H1 (cell line): Measurements from ENCODE around the gene TBX6. TPM values are rescaled to one million over a fixed set of nuclear protein-coding genes. Genes with fewer than 3 reads are reported as not detected.

Experiments
- CTCF ChIA-PET: fragments of 300-600 bp; sonication (Branson Sonifier 250); formaldehyde crosslinking; loops from one replicate; lab custom pipeline; 2021; ENCODE audit not compliant: partially characterized antibody; lab: Charles Lee
- POLR2A ChIA-PET: fragments of 300-600 bp; sonication (Branson Sonifier 250); formaldehyde crosslinking; loops from one replicate; lab custom pipeline; 2021; ENCODE audit warnings: inconsistent platforms; ENCODE audit not compliant: partially characterized antibody; lab: Charles Lee
- DNase-seq, 2 experiments: peaks; one replicate each; pipeline versions ENCODE4 v3.0.0 to v3.0.0-alpha.2; 2010 to 2022; ENCODE audit warnings: low spot score in 2 of 2, low read depth in 1 of 2, mixed read lengths in 1 of 2
- FAIRE-seq: peaks from 2 replicates; lab custom pipeline; 2011; peaks lifted over from hg19 to GRCh38; lab: Jason Lieb, UNC
- H2AFZ ChIP-seq: 2 replicates; pipeline ENCODE4 v1.8.1; 2012; ENCODE audit warnings: low read length, inconsistent platforms
- H2AK5ac ChIP-seq: 2 replicates; pipeline ENCODE4 v1.6.1; 2013; ENCODE audit warnings: low read depth, low read length
- H2BK120ac ChIP-seq: replicated peaks from 2 replicates; pipeline ENCODE3; 2013; ENCODE audit warnings: low read depth, low read length, inconsistent platforms
- H2BK12ac ChIP-seq: 2 replicates; pipeline ENCODE4 v1.6.1; 2013; ENCODE audit warnings: low read depth, low read length
- H2BK15ac ChIP-seq: 2 replicates; pipeline ENCODE4 v1.6.1; 2013; ENCODE audit warnings: low read length
- H2BK20ac ChIP-seq: 2 replicates; pipeline ENCODE4 v1.6.1; 2013; ENCODE audit warnings: low read length
- H2BK5ac ChIP-seq: 2 replicates; pipeline ENCODE4 v1.6.1; 2013; ENCODE audit warnings: low read depth, low read length
- H3K14ac ChIP-seq: 2 replicates; pipeline ENCODE4 v1.6.1; 2013; ENCODE audit warnings: inconsistent platforms; ENCODE audit not compliant: insufficient read length
- H3K18ac ChIP-seq: 2 replicates; pipeline ENCODE4 v1.6.1; 2013; ENCODE audit warnings: low read length; ENCODE audit errors: extremely low read depth
- H3K23ac ChIP-seq: 2 replicates; pipeline ENCODE4 v1.6.1; 2013; ENCODE audit warnings: inconsistent platforms; ENCODE audit not compliant: insufficient read length
- H3K23me2 ChIP-seq: 2 replicates; pipeline ENCODE4 v1.6.1; 2013; ENCODE audit warnings: low read depth, low read length
- H3K27ac ChIP-seq: 2 replicates; pipeline ENCODE4 v1.6.1; 2011; ENCODE audit warnings: low read depth, low read length, inconsistent platforms
- H3K27me3 ChIP-seq, 4 experiments: replicated peaks in 1 of 4; 1 replicate in 1 of 4; 2 replicates in 3 of 4; pipeline versions ENCODE4 v1.6.1 to v1.8.1; 2011 to 2013; ENCODE audit warnings: low read length in 3 of 4, mild to moderate bottlenecking in 3 of 4, inconsistent platforms in 2 of 4, mixed read lengths in 2 of 4, moderate library complexity in 1 of 4; ENCODE audit not compliant: control insufficient read depth in 3 of 4, insufficient read depth in 3 of 4; ENCODE audit errors: extremely low read depth in 1 of 4
- H3K36me3 ChIP-seq, 4 experiments: 2 replicates each; pipeline versions ENCODE4 v1.6.1 to v1.8.1; 2011 to 2013; ENCODE audit warnings: mild to moderate bottlenecking in 4 of 4, low read length in 3 of 4, moderate library complexity in 2 of 4, control low read depth in 1 of 4, inconsistent platforms in 1 of 4; ENCODE audit not compliant: insufficient read depth in 4 of 4, control insufficient read depth in 2 of 4
- H3K4ac ChIP-seq: replicated peaks from 2 replicates; pipeline ENCODE3; 2013; ENCODE audit warnings: low read length, low read depth, mixed read lengths, inconsistent platforms; ENCODE audit not compliant: insufficient read length
- H3K4me1 ChIP-seq, 4 experiments: replicated peaks in 1 of 4; 1 replicate in 1 of 4; 2 replicates in 3 of 4; pipeline versions ENCODE4 v1.6.1 to v1.8.1; 2011 to 2013; ENCODE audit warnings: low read length in 3 of 4, inconsistent platforms in 2 of 4, mixed read lengths in 1 of 4; ENCODE audit not compliant: insufficient read depth in 4 of 4, control insufficient read depth in 3 of 4
- H3K4me2 ChIP-seq, 2 experiments: 2 replicates each; pipeline versions ENCODE4 v1.6.1 to v1.8.1; 2011 to 2013; ENCODE audit warnings: low read depth in 2 of 2, low read length in 2 of 2, control low read depth in 1 of 2, inconsistent platforms in 1 of 2, mild to moderate bottlenecking in 1 of 2; ENCODE audit not compliant: insufficient read depth in 1 of 2
- H3K4me3 ChIP-seq, 4 experiments: fragments of 200-600, 300-600 bp in 1 of 4; sonication (generic), shearing (Covaris generic), sonication (Bioruptor Twin) in 1 of 4; 2 replicates each; pipeline versions ENCODE4 v1.5.1 to v1.8.1; 2011 to 2016; ENCODE audit warnings: low read length in 4 of 4, low read depth in 3 of 4, control low read depth in 2 of 4, inconsistent platforms in 2 of 4, mild to moderate bottlenecking in 2 of 4, mixed read lengths in 1 of 4, moderate library complexity in 1 of 4; ENCODE audit not compliant: insufficient read depth in 2 of 4; ENCODE audit errors: extremely low read depth in 1 of 4
- H3K56ac ChIP-seq: replicated peaks from 2 replicates; pipeline ENCODE3; 2013; ENCODE audit warnings: low read depth, mild to moderate bottlenecking, mixed read lengths, low read length, inconsistent platforms; ENCODE audit not compliant: insufficient read length
- H3K79me1 ChIP-seq: 2 replicates; pipeline ENCODE4 v1.6.1; 2013; ENCODE audit warnings: low read depth, low read length, control low read depth
- H3K79me2 ChIP-seq, 2 experiments: 2 replicates each; pipeline versions ENCODE4 v1.6.1 to v1.8.1; 2012 to 2013; ENCODE audit warnings: low read length in 2 of 2, mild to moderate bottlenecking in 2 of 2, inconsistent platforms in 1 of 2; ENCODE audit not compliant: insufficient read depth in 2 of 2, control insufficient read depth in 1 of 2
- H3K9ac ChIP-seq, 4 experiments: replicated peaks in 1 of 4; 1 replicate in 1 of 4; 2 replicates in 3 of 4; pipeline versions ENCODE4 v1.6.1 to v1.8.1; 2011 to 2013; ENCODE audit warnings: low read depth in 3 of 4, low read length in 3 of 4, control low read depth in 2 of 4, mild to moderate bottlenecking in 2 of 4, moderate library complexity in 2 of 4, inconsistent platforms in 1 of 4; ENCODE audit errors: extremely low read depth in 1 of 4
- H3K9me3 ChIP-seq, 2 experiments: 2 replicates each; pipeline versions ENCODE4 v1.6.1 to v1.8.1; 2012 to 2013; ENCODE audit warnings: mild to moderate bottlenecking in 2 of 2, moderate library complexity in 2 of 2, control low read depth in 1 of 2, inconsistent platforms in 1 of 2, low read depth in 1 of 2, low read length in 1 of 2, mixed read lengths in 1 of 2; ENCODE audit not compliant: insufficient read depth in 2 of 2
- H4K20me1 ChIP-seq, 2 experiments: replicated peaks in 1 of 2; 2 replicates each; pipeline versions ENCODE3 to v1.8.1; 2011 to 2013; ENCODE audit warnings: inconsistent platforms in 2 of 2, low read length in 2 of 2, mild to moderate bottlenecking in 1 of 2; ENCODE audit not compliant: insufficient read depth in 2 of 2, control insufficient read depth in 1 of 2
- H4K5ac ChIP-seq: 2 replicates; pipeline ENCODE4 v1.6.1; 2013; ENCODE audit warnings: low read length, low read depth, mixed read lengths, inconsistent platforms; ENCODE audit not compliant: insufficient read length
- H4K8ac ChIP-seq: 2 replicates; pipeline ENCODE4 v1.8.0; 2013; ENCODE audit warnings: mild to moderate bottlenecking, moderate library complexity, low read length, inconsistent platforms; ENCODE audit not compliant: insufficient read depth; ENCODE audit errors: extremely low read depth
- H4K91ac ChIP-seq: replicated peaks from 2 replicates; pipeline ENCODE3; 2013; ENCODE audit warnings: low read length, mixed read lengths, inconsistent platforms; ENCODE audit not compliant: insufficient read length
- EZH2 ChIP-seq: fragments of 200-600 bp; sonication (generic); IDR thresholded peaks from 2 replicates; pipeline ENCODE4 v1.7.1; 2012; ENCODE audit warnings: low read depth, mild to moderate bottlenecking, moderate library complexity, low read length, inconsistent platforms; ENCODE audit not compliant: severe bottlenecking
- KDM5A ChIP-seq: fragments of 200-600 bp; IDR thresholded peaks from 2 replicates; pipeline ENCODE4 v1.7.1; 2012; ENCODE audit warnings: mild to moderate bottlenecking, low read length, inconsistent platforms, mixed read lengths
- WGBS, 2 experiments: shearing (Covaris generic) in 1 of 2; methylation state at CpG; one replicate each; pipeline versions ENCODE4 v1.1.6 to v1.1.7; 2013 to 2015; ENCODE audit warnings: low lambda C conversion rate in 2 of 2, mixed read lengths in 2 of 2, inconsistent platforms in 1 of 2, low coverage in 1 of 2, missing lambda C conversion rate in 1 of 2; ENCODE audit not compliant: insufficient replicate concordance in 2 of 2, insufficient coverage in 1 of 2, insufficient read length in 1 of 2; ENCODE audit errors: extremely low coverage in 1 of 2, missing lambda C conversion rate in 1 of 2; 5-methylcytosine and 5-hydroxymethylcytosine counted together
- polyA plus RNA-seq, 7 experiments: library from polyadenylated mRNA; depleted of rRNA in 3 of 7; stranded (reverse) in 5 of 7; unstranded in 2 of 7; fragments of >200 nt in 5 of 7; fragments of 200-250 nt in 2 of 7; gene quantifications; 1 replicate in 5 of 7; 2 replicates in 1 of 7; 4 replicates in 1 of 7; pipeline versions ENCODE4 v1.2.1 to v1.2.3, GENCODE V29; 2011 to 2013; ENCODE audit warnings: missing spikeins in 2 of 7, mixed read lengths in 2 of 7
- total RNA-seq: library from RNA; stranded (reverse); fragmentation: NEBNext Ultra II Directional; extraction: Animal tissue kit (Norgen Biotek cat#: 25700); gene quantifications from 2 replicates; pipeline ENCODE4 v1.2.1, GENCODE V29; 2021
- TF ChIP-seq, protein P1 (sequence below): IDR thresholded peaks from 2 replicates; pipeline ENCODE4 v1.6.1; 2012; ENCODE audit warnings: low read length, inconsistent platforms
- TF ChIP-seq, protein P2 (sequence below), 3 experiments: IDR thresholded peaks; 1 replicate in 2 of 3; 2 replicates in 1 of 3; pipeline versions ENCODE4 v1.5.1 to v1.6.1; 2011; ENCODE audit warnings: low read length in 3 of 3, mild to moderate bottlenecking in 3 of 3, inconsistent platforms in 2 of 3, low read depth in 1 of 3, moderate library complexity in 1 of 3; ENCODE audit not compliant: insufficient read depth in 1 of 3; ENCODE audit errors: control extremely low read depth in 1 of 3

The TBX6 gene
- total and polyA plus RNA-seq, 2 of the 8 experiments (the other 6 are each of a cell fraction or from before 2014, with no cell fraction given), result 2.2 to 2.8 TPM

DNA sequence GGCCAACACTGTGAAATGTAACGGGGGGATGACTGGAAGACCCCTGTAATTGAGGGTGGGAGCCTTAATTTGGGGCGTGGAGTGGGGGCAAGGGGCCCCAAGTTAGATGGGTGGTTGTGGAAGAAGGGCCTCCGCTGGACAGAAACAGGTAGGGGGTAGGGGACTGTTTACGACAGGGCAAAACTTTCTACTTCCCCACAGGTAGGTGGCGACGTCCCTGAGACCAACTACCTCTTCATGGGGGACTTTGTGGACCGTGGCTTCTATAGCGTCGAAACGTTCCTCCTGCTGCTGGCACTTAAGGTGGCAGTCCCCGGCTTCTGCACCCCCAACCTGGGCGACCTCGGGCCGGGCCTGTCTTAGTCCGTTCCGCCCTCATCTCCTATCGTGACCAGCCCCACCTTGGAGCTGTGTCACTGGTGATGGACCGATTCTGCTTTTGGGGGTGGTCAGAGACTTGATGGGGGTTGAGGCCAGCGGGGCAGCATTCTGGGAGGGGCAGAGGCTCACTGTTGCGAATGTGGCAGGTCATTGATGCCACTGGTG lies 9.1 kb downstream of the TBX6 start:
- H3K9me3 ChIP-seq, result no peaks in the 10 kb centered on the region
- H4K91ac ChIP-seq, result no peak overlapping the region
- no peaks in the 10 kb centered on the region for H3K23me2 ChIP-seq
- H4K8ac ChIP-seq, result no peak overlapping the region
- no peak overlapping the region for H3K4me3 ChIP-seq
- H4K20me1 ChIP-seq, result peaks cover 14 to 26% of the 10 kb centered on the region in 2 experiments
- no peak overlapping the region for H3K18ac ChIP-seq
- DNase-seq, result no peak
- H3K4me2 ChIP-seq, result no peak overlapping the region
- WGBS, 2 experiments, result 91% methylated on average over 20 of the region's 20 CpGs; no CpG with 5 or more reads in 1 of the 2 experiments
- no peak overlapping the region for H3K9ac ChIP-seq
- ChIA-PET POLR2A (interaction anchor here (9.9 to 21.2 kb wide), 2 partner anchors 8 to 14 kb away, joined by 151 to 353 read pairs; partner anchors contain the start of genes ALDOA, TBX6 and YPEL3), CTCF (interaction anchor here (1.2 to 5.9 kb wide), 5 partner anchors 9 to 21 kb away, joined by 3 to 46 read pairs (median 6); partner anchors contain the start of gene TBX6)
- TF ChIP-seq, protein P1, sequence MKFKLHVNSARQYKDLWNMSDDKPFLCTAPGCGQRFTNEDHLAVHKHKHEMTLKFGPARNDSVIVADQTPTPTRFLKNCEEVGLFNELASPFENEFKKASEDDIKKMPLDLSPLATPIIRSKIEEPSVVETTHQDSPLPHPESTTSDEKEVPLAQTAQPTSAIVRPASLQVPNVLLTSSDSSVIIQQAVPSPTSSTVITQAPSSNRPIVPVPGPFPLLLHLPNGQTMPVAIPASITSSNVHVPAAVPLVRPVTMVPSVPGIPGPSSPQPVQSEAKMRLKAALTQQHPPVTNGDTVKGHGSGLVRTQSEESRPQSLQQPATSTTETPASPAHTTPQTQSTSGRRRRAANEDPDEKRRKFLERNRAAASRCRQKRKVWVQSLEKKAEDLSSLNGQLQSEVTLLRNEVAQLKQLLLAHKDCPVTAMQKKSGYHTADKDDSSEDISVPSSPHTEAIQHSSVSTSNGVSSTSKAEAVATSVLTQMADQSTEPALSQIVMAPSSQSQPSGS, result no peak
- no peak for TF ChIP-seq EZH2
- TF ChIP-seq, protein P2, sequence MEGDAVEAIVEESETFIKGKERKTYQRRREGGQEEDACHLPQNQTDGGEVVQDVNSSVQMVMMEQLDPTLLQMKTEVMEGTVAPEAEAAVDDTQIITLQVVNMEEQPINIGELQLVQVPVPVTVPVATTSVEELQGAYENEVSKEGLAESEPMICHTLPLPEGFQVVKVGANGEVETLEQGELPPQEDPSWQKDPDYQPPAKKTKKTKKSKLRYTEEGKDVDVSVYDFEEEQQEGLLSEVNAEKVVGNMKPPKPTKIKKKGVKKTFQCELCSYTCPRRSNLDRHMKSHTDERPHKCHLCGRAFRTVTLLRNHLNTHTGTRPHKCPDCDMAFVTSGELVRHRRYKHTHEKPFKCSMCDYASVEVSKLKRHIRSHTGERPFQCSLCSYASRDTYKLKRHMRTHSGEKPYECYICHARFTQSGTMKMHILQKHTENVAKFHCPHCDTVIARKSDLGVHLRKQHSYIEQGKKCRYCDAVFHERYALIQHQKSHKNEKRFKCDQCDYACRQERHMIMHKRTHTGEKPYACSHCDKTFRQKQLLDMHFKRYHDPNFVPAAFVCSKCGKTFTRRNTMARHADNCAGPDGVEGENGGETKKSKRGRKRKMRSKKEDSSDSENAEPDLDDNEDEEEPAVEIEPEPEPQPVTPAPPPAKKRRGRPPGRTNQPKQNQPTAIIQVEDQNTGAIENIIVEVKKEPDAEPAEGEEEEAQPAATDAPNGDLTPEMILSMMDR (IDR thresholded peaks at IDR 0.05; ENCODE audit: control extremely low read depth in 1 of 3, insufficient read depth in 1 of 3, low read depth in 1 of 3, low read length in 3 of 3), result peak; percentile 57 to 60 (median 57)
- TF ChIP-seq KDM5A, result no peak
- H3K23ac ChIP-seq, result no peak overlapping the region
- no peak overlapping the region for H2AK5ac ChIP-seq
- no peak overlapping the region for H3K4ac ChIP-seq
- no peaks in the 10 kb centered on the region; a peak in 1 of 7 replicates for H3K27me3 ChIP-seq
- H3K27ac ChIP-seq, result no peak overlapping the region
- H3K36me3 ChIP-seq, result peaks cover 29 to 64% (median 39%) of the 10 kb centered on the region in 4 experiments
- H3K56ac ChIP-seq, result no peak overlapping the region
- no peak overlapping the region for H2BK120ac ChIP-seq
- no peak overlapping the region for H2BK12ac ChIP-seq
- H2BK15ac ChIP-seq, result no peak overlapping the region
- no peak overlapping the region for H4K5ac ChIP-seq
- no peak overlapping the region for H2AFZ ChIP-seq
- H2BK5ac ChIP-seq, result no peak overlapping the region
- H3K79me2 ChIP-seq, result peaks cover 0 to 20% of the 10 kb centered on the region in 2 experiments; a peak in 2 of 4 replicates
- no peak overlapping the region for H3K14ac ChIP-seq
- H3K79me1 ChIP-seq, result peaks cover 5% of the 10 kb centered on the region
- FAIRE-seq, result no peak
- no peaks in the 10 kb centered on the region for H3K4me1 ChIP-seq
- H2BK20ac ChIP-seq, result no peak overlapping the region
